CD4-positive, alpha-beta T cell (primary cell): ENCODE results near the gene ASIC4. TPM values are rescaled to one million over a fixed set of nuclear protein-coding genes. Genes with fewer than 3 reads are reported as not detected.

Source experiments
- ATAC-seq: fragments of 200-7000 bp; cut with Tn5 transposase; one replicate; pipeline ENCODE4 v1.10.0; 2022; ENCODE audit warnings: mild to moderate bottlenecking; ENCODE audit not compliant: poor library complexity
- CTCF ChIA-PET: fragments of 350-600 bp; sonication (Branson Sonifier 250); formaldehyde crosslinking; loops from one replicate; lab custom pipeline; 2021; ENCODE audit warnings: antibody characterized with exemption, inconsistent platforms; lab: Charles Lee
- POLR2A ChIA-PET: fragments of 350-600 bp; sonication (Branson Sonifier 250); formaldehyde crosslinking; loops from one replicate; lab custom pipeline; 2021; ENCODE audit warnings: antibody characterized with exemption, inconsistent platforms; lab: Charles Lee
- DNase-seq, 14 experiments: peaks; one replicate each; pipeline ENCODE4 v3.0.0-alpha.2; 2013 to 2020; ENCODE audit warnings: mixed read lengths in 2 of 14
- H3K27ac ChIP-seq, 2 donors: one replicate each; pipeline versions ENCODE4 v1.5.1 to v1.7.0; 2013; ENCODE audit warnings: low read length in 2 of 2, low read depth in 1 of 2, mild to moderate bottlenecking in 1 of 2
- H3K27me3 ChIP-seq, 2 experiments: 1 replicate in 1 of 2; 2 replicates in 1 of 2; pipeline versions ENCODE4 v1.6.1 to v1.7.0; 2013; ENCODE audit warnings: low read length in 2 of 2, control low read depth in 1 of 2, mild to moderate bottlenecking in 1 of 2, moderate library complexity in 1 of 2; ENCODE audit not compliant: insufficient read depth in 2 of 2, control insufficient read depth in 1 of 2
- H3K36me3 ChIP-seq: one replicate; pipeline ENCODE4 v1.6.1; 2013; ENCODE audit warnings: low read length, control low read depth; ENCODE audit not compliant: insufficient read depth
- H3K4me1 ChIP-seq: one replicate; pipeline ENCODE4 v1.6.1; 2013; ENCODE audit warnings: low read length, control low read depth; ENCODE audit not compliant: insufficient read depth
- H3K4me3 ChIP-seq: one replicate; pipeline ENCODE4 v1.5.1; 2013; ENCODE audit warnings: mild to moderate bottlenecking, low read length, moderate library complexity
- H3K9me3 ChIP-seq, 2 experiments: 1 replicate in 1 of 2; 2 replicates in 1 of 2; pipeline versions ENCODE4 v1.6.1 to v1.7.0; 2013; ENCODE audit warnings: low read length in 2 of 2, mild to moderate bottlenecking in 2 of 2, control low read depth in 1 of 2, moderate library complexity in 1 of 2; ENCODE audit not compliant: control insufficient read depth in 1 of 2, insufficient read depth in 1 of 2
- H3K27ac Mint-ChIP-seq: one replicate; pipeline ENCODE4 v1.8.0; 2020; ENCODE audit warnings: mixed read lengths
- H3K27me3 Mint-ChIP-seq: one replicate; pipeline ENCODE4 v1.8.0; 2021; ENCODE audit warnings: mixed read lengths
- H3K36me3 Mint-ChIP-seq: one replicate; pipeline ENCODE4 v1.8.0; 2021; ENCODE audit warnings: low read depth, mixed read lengths
- H3K4me1 Mint-ChIP-seq: one replicate; pipeline ENCODE4 v1.8.0; 2021; ENCODE audit warnings: low read depth, mixed read lengths
- H3K4me3 Mint-ChIP-seq: one replicate; pipeline ENCODE4 v1.8.0; 2020; ENCODE audit warnings: mild to moderate bottlenecking, mixed read lengths
- H3K9me3 Mint-ChIP-seq: one replicate; pipeline ENCODE4 v1.8.0; 2020; ENCODE audit warnings: mixed read lengths
- intact Hi-C, 2 experiments: fragments of 100-400 bp; cut with DNase I in 1 of 2; cut with micrococcal nuclease in 1 of 2; formaldehyde crosslinking; loops; one replicate each; pipeline versions ENCODE4 v1.15.1 to v1.9.0; 2023 to 2025; cut with DNase I, micrococcal nuclease
- total RNA-seq, 174 experiments: library from RNA in 2 of 174; stranded (reverse) in 2 of 174; gene quantifications; one replicate each; pipeline ENCODE4 v1.2.3 and lab custom pipeline; 2021 to 2026
- TF ChIP-seq, protein P1 (sequence below): fragments of 200-600 bp; IDR thresholded peaks from one replicate; pipeline ENCODE4 v1.8.0; 2022; ENCODE audit warnings: antibody characterized with exemption, mild to moderate bottlenecking

Gene ASIC4
- total RNA-seq, 2 experiments from 2014 or later: 0.08 to 0.17 TPM

DNA sequence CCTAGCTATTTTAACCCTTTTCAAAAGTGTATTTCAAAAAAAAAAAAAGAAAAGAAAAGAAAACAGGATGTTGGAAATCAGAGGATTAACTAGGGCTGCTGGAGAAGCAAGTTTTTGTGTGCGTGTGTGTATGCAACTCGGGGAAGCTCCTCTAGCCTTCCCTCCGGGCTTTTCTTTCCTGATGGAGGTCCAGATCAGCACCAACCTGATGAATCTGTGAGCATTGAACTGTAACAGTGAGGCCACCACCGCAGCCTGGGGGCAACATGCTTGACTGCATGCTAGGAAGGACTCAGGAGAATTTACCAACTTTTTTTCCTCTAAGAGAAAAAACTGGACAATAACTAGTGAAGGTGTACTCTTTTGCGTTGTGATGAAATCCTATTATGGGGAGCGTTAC is 54.8 kb downstream of the ASIC4 start:
- Histone ChIP-seq H3K4me3 (no peak overlapping the region), H3K36me3 (no peaks in the 10 kb centered on the region), H3K27ac (no peak overlapping the region), H3K9me3 (peaks cover 0 to 4% of the 10 kb centered on the region in 2 experiments), H3K4me1 (peaks cover 8% of the 10 kb centered on the region), H3K27me3 (peaks cover 23 to 48% of the 10 kb centered on the region in 2 experiments)
- no peak overlapping the region for H3K27ac Mint-ChIP-seq
- no peaks in the 10 kb centered on the region for H3K36me3 Mint-ChIP-seq
- DNase-seq (no peak), ATAC-seq (no peak)
- no peaks in the 10 kb centered on the region for H3K9me3 Mint-ChIP-seq
- no peak overlapping the region for H3K4me3 Mint-ChIP-seq
- no peaks in the 10 kb centered on the region for H3K4me1 Mint-ChIP-seq
- ChIA-PET CTCF (no interaction called here), POLR2A (no interaction called here)
- TF ChIP-seq, protein P1, sequence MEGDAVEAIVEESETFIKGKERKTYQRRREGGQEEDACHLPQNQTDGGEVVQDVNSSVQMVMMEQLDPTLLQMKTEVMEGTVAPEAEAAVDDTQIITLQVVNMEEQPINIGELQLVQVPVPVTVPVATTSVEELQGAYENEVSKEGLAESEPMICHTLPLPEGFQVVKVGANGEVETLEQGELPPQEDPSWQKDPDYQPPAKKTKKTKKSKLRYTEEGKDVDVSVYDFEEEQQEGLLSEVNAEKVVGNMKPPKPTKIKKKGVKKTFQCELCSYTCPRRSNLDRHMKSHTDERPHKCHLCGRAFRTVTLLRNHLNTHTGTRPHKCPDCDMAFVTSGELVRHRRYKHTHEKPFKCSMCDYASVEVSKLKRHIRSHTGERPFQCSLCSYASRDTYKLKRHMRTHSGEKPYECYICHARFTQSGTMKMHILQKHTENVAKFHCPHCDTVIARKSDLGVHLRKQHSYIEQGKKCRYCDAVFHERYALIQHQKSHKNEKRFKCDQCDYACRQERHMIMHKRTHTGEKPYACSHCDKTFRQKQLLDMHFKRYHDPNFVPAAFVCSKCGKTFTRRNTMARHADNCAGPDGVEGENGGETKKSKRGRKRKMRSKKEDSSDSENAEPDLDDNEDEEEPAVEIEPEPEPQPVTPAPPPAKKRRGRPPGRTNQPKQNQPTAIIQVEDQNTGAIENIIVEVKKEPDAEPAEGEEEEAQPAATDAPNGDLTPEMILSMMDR: no peak
- intact Hi-C loops: no loop called here
- H3K27me3 Mint-ChIP-seq: peaks cover 51% of the 10 kb centered on the region

DNA sequence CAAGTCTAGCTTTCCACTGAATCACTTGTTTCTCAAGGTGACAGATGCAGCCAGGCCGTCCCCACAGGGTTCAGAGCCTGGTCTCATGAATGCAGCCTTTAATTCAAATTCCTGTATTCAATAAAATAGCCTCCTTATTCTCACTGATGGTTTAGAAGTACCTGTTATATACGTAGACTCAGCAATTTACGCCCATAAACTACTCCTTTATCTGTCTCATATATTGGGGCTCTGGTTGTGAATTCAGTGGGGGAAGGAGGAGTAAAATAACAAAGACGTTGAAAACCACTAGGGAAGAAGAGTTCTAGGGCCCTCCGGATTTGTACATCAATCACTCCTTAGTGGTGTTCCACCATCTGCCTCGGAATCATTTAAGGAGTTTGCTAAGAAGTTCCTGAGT is 55.4 kb downstream of the ASIC4 start:
- Histone ChIP-seq H3K27me3 (peaks cover 23 to 48% of the 10 kb centered on the region in 2 experiments), H3K36me3 (no peaks in the 10 kb centered on the region), H3K27ac (no peak overlapping the region), H3K4me1 (peaks cover 8% of the 10 kb centered on the region), H3K4me3 (no peak overlapping the region), H3K9me3 (peaks cover 0 to 4% of the 10 kb centered on the region in 2 experiments)
- POLR2A ChIA-PET: interaction anchor here (0.6 kb wide), 1 partner anchor 15 kb away, joined by 3 read pairs; no protein-coding TSS in a partner anchor
- no peak for ATAC-seq
- CTCF ChIA-PET: no interaction called here
- Mint-ChIP-seq H3K36me3 (no peaks in the 10 kb centered on the region), H3K4me1 (no peaks in the 10 kb centered on the region), H3K27me3 (peaks cover 45% of the 10 kb centered on the region), H3K4me3 (peak overlapping the region; percentile 14), H3K27ac (no peak overlapping the region), H3K9me3 (no peaks in the 10 kb centered on the region)
- TF ChIP-seq, protein P1: no peak
- intact Hi-C loops: no loop called here
- DNase-seq: no peak

DNA sequence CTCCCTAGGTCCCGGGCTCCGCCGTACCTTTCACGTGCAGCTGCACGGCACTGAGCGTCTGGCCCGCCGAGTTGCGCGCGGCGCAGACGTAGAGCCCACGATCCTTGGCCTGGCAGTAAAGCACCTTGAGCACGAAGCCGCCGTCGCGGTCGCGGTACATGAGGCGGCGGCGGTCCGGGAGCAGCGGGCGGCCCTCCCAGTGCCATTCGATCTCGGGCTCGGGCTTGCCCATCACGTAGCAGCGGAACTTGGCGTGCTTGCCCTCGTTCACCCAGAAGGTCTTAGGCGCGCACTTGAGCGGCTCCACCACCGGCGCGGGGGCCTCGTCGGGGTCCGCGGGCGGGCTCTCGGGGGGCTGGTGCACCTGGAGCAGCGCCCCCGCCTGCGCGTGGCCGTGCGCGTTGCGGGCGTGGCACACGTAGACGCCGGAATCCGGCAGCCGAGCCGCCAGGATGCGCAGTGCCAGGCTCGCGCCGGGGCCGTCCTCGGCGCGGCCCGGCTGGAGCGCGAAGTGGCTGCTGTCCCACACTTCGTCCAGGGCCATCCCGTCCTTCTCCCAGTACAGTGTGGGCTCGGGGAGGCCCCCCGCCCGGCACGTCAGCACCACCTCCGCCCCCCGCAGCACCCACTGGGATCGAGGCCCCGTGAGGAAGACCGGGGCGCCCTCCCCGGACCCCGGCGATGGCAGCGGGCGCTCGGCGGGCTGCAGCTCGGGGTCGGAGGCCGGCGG is 56.1 kb downstream of the ASIC4 start:
- Histone ChIP-seq H3K4me1 (peaks cover 8% of the 10 kb centered on the region), H3K36me3 (no peaks in the 10 kb centered on the region), H3K4me3 (no peak overlapping the region), H3K27ac (no peak overlapping the region), H3K9me3 (peaks cover 0 to 4% of the 10 kb centered on the region in 2 experiments), H3K27me3 (peaks cover 26 to 48% of the 10 kb centered on the region in 2 experiments)
- intact Hi-C loops: no loop called here
- no peaks in the 10 kb centered on the region for H3K9me3 Mint-ChIP-seq
- CTCF ChIA-PET: interaction anchor here (1.5 kb wide), 1 partner anchor 10 kb away, joined by 6 read pairs; no protein-coding TSS in a partner anchor
- POLR2A ChIA-PET: interaction anchor here (0.6 to 1.0 kb wide), 3 partner anchors 14 to 27 kb away, joined by 3 to 4 read pairs (median 3); partner anchors contain the start of genes CHPF, STK11IP and TMEM198
- DNase-seq: peak in 2 of 14 experiments; percentile 23 to 24
- ATAC-seq: no peak
- no peaks in the 10 kb centered on the region for H3K4me1 Mint-ChIP-seq
- H3K27ac Mint-ChIP-seq: no peak overlapping the region
- TF ChIP-seq, protein P1: no peak
- H3K36me3 Mint-ChIP-seq: no peaks in the 10 kb centered on the region
- peak overlapping the region; percentile 54 for H3K4me3 Mint-ChIP-seq
- H3K27me3 Mint-ChIP-seq: peaks cover 44% of the 10 kb centered on the region
